HEK293 (cell line): ENCODE data around the gene RASA4B.
"Not testable (repeated sequence)": the region's sequence is repeated elsewhere in the genome, so short reads cannot be mapped to it uniquely, and the experiment has no call there.

ENCODE experiments used
- ZNF114 ChIP-seq: fragments of 450-650 bp; formaldehyde crosslinking; IDR thresholded peaks from 2 replicates; pipeline ENCODE4 v1.5.0; 2017; ENCODE audit warnings: missing biosample characterization, missing genetic modification characterization
- ZNF202 ChIP-seq: fragments of 450-650 bp; formaldehyde crosslinking; IDR thresholded peaks from 2 replicates; pipeline ENCODE4 v1.5.1; 2016; ENCODE audit warnings: missing biosample characterization, missing genetic modification characterization, borderline replicate concordance
- ZNF350 ChIP-seq: fragments of 450-650 bp; formaldehyde crosslinking; IDR thresholded peaks from 2 replicates; pipeline ENCODE4 v1.5.0; 2017; ENCODE audit warnings: missing biosample characterization, mild to moderate bottlenecking, missing genetic modification characterization
- TF ChIP-seq, protein P1 (sequence below): fragments of 450-650 bp; formaldehyde crosslinking; IDR thresholded peaks from 2 replicates; pipeline ENCODE4 v1.5.1; 2016; ENCODE audit warnings: missing biosample characterization, missing genetic modification characterization
- TF ChIP-seq, protein P2 (sequence below): fragments of 450-650 bp; formaldehyde crosslinking; IDR thresholded peaks from 2 replicates; pipeline ENCODE4 v1.5.1; 2016; ENCODE audit warnings: missing biosample characterization, missing genetic modification characterization
- TF ChIP-seq, protein P3 (sequence below): fragments of 450-650 bp; formaldehyde crosslinking; IDR thresholded peaks from 2 replicates; pipeline ENCODE4 v1.5.1; 2016; ENCODE audit warnings: missing biosample characterization, missing genetic modification characterization

DNA sequence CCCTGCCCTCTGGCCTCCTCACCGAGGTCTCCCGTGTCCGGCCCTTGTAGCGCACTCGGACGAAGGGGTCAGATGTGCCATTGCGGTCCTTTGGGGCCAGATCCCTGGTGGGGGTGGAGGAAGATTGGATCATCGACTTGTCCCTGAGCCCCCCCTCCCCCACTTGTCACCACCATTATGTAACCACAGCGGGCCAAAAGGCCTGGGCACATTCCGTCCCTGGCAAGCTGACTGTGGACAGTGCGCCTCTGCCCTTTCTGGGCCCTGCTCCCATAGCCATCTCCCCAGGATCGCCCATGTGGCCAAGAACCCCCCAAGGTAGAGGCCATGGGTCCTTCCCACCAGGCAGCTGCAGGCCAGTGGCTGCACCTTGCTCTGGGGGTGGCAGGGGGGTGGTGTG is 14.4 kb downstream of the RASA4B start:
- TF ChIP-seq, protein P1, sequence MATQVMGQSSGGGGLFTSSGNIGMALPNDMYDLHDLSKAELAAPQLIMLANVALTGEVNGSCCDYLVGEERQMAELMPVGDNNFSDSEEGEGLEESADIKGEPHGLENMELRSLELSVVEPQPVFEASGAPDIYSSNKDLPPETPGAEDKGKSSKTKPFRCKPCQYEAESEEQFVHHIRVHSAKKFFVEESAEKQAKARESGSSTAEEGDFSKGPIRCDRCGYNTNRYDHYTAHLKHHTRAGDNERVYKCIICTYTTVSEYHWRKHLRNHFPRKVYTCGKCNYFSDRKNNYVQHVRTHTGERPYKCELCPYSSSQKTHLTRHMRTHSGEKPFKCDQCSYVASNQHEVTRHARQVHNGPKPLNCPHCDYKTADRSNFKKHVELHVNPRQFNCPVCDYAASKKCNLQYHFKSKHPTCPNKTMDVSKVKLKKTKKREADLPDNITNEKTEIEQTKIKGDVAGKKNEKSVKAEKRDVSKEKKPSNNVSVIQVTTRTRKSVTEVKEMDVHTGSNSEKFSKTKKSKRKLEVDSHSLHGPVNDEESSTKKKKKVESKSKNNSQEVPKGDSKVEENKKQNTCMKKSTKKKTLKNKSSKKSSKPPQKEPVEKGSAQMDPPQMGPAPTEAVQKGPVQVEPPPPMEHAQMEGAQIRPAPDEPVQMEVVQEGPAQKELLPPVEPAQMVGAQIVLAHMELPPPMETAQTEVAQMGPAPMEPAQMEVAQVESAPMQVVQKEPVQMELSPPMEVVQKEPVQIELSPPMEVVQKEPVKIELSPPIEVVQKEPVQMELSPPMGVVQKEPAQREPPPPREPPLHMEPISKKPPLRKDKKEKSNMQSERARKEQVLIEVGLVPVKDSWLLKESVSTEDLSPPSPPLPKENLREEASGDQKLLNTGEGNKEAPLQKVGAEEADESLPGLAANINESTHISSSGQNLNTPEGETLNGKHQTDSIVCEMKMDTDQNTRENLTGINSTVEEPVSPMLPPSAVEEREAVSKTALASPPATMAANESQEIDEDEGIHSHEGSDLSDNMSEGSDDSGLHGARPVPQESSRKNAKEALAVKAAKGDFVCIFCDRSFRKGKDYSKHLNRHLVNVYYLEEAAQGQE (tag by site-specific recombination): not testable (repeated sequence)
- TF ChIP-seq, protein P2, sequence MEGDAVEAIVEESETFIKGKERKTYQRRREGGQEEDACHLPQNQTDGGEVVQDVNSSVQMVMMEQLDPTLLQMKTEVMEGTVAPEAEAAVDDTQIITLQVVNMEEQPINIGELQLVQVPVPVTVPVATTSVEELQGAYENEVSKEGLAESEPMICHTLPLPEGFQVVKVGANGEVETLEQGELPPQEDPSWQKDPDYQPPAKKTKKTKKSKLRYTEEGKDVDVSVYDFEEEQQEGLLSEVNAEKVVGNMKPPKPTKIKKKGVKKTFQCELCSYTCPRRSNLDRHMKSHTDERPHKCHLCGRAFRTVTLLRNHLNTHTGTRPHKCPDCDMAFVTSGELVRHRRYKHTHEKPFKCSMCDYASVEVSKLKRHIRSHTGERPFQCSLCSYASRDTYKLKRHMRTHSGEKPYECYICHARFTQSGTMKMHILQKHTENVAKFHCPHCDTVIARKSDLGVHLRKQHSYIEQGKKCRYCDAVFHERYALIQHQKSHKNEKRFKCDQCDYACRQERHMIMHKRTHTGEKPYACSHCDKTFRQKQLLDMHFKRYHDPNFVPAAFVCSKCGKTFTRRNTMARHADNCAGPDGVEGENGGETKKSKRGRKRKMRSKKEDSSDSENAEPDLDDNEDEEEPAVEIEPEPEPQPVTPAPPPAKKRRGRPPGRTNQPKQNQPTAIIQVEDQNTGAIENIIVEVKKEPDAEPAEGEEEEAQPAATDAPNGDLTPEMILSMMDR: not testable (repeated sequence)
- TF ChIP-seq ZNF202 (tag by site-specific recombination); ZNF350; ZNF114 (tag by site-specific recombination): not testable (repeated sequence)
- TF ChIP-seq, protein P3, sequence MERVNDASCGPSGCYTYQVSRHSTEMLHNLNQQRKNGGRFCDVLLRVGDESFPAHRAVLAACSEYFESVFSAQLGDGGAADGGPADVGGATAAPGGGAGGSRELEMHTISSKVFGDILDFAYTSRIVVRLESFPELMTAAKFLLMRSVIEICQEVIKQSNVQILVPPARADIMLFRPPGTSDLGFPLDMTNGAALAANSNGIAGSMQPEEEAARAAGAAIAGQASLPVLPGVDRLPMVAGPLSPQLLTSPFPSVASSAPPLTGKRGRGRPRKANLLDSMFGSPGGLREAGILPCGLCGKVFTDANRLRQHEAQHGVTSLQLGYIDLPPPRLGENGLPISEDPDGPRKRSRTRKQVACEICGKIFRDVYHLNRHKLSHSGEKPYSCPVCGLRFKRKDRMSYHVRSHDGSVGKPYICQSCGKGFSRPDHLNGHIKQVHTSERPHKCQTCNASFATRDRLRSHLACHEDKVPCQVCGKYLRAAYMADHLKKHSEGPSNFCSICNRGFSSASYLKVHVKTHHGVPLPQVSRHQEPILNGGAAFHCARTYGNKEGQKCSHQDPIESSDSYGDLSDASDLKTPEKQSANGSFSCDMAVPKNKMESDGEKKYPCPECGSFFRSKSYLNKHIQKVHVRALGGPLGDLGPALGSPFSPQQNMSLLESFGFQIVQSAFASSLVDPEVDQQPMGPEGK: not testable (repeated sequence)
